ENCODE data around the gene SKOR1. TPM values are rescaled to one million over a fixed set of nuclear protein-coding genes. Genes with fewer than 3 reads are reported as not detected.

Gene SKOR1
- polyA plus RNA-seq, 1 experiment: 0.02 TPM

DNA sequence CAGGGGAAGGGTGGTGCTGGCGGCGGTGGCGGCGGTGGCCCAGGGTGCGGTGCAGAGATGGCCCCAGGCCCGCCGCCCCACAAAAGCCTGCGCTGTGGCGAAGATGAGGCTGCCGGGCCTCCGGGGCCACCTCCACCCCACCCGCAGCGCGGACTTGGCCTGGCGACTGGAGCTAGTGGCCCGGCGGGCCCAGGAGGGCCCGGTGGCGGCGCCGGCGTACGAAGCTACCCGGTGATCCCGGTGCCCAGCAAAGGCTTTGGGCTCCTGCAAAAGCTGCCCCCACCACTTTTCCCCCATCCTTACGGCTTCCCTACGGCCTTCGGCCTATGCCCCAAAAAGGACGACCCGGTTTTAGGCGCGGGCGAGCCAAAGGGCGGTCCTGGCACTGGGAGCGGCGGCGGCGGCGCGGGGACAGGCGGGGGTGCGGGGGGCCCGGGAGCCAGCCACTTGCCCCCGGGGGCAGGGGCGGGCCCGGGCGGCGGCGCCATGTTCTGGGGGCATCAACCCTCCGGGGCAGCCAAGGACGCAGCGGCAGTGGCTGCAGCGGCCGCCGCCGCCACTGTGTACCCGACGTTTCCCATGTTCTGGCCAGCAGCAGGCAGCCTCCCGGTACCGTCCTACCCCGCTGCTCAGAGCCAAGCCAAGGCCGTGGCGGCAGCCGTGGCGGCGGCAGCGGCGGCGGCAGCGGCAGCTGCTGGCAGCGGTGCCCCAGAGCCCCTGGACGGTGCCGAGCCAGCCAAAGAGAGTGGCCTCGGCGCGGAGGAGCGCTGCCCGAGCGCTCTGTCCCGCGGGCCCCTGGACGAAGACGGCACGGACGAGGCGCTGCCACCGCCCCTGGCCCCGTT, 1.6 kb downstream of the SKOR1 start:
- POLR2A ChIA-PET: no interaction called here
- DNase-seq (ENCODE audit: low read depth): no peak
- H3K27me3 ChIP-seq (ENCODE audit: control insufficient read depth, insufficient read depth, low read length): peaks cover 70% of the 10 kb centered on the region

GRCh38 chr15:67827562-67828277, 2.4 kb downstream of the SKOR1 start:
- TF ChIP-seq, protein P1, sequence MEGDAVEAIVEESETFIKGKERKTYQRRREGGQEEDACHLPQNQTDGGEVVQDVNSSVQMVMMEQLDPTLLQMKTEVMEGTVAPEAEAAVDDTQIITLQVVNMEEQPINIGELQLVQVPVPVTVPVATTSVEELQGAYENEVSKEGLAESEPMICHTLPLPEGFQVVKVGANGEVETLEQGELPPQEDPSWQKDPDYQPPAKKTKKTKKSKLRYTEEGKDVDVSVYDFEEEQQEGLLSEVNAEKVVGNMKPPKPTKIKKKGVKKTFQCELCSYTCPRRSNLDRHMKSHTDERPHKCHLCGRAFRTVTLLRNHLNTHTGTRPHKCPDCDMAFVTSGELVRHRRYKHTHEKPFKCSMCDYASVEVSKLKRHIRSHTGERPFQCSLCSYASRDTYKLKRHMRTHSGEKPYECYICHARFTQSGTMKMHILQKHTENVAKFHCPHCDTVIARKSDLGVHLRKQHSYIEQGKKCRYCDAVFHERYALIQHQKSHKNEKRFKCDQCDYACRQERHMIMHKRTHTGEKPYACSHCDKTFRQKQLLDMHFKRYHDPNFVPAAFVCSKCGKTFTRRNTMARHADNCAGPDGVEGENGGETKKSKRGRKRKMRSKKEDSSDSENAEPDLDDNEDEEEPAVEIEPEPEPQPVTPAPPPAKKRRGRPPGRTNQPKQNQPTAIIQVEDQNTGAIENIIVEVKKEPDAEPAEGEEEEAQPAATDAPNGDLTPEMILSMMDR (IDR thresholded peaks at IDR 0.05; ENCODE audit: insufficient read depth, low read depth, low read length): no peak
- POLR2A ChIA-PET: no interaction called here
- Histone ChIP-seq H3K27me3 (ENCODE audit: control insufficient read depth, insufficient read depth, low read length) (peaks cover 70% of the 10 kb centered on the region), H3K4me3 (ENCODE audit: low read depth, low read length) (no peak overlapping the region), H3K36me3 (ENCODE audit: control insufficient read depth, insufficient read depth, low read length) (no peaks in the 10 kb centered on the region)
- CTCF ChIA-PET: no interaction called here
- no peak for DNase-seq (ENCODE audit: low read depth)

More for the DNA sequence above, 1.6 kb downstream of the SKOR1 start:
- CTCF ChIA-PET: interaction anchor here (1.1 to 1.3 kb wide), 3 partner anchors 9 to 364 kb away, joined by 3 read pairs; no protein-coding TSS in a partner anchor
- Histone ChIP-seq H3K36me3 (ENCODE audit: control insufficient read depth, insufficient read depth, low read length) (no peaks in the 10 kb centered on the region), H3K4me3 (ENCODE audit: low read depth, low read length) (no peak overlapping the region)
- TF ChIP-seq, protein P1 (IDR thresholded peaks at IDR 0.05; ENCODE audit: insufficient read depth, low read depth, low read length): no peak

DNA sequence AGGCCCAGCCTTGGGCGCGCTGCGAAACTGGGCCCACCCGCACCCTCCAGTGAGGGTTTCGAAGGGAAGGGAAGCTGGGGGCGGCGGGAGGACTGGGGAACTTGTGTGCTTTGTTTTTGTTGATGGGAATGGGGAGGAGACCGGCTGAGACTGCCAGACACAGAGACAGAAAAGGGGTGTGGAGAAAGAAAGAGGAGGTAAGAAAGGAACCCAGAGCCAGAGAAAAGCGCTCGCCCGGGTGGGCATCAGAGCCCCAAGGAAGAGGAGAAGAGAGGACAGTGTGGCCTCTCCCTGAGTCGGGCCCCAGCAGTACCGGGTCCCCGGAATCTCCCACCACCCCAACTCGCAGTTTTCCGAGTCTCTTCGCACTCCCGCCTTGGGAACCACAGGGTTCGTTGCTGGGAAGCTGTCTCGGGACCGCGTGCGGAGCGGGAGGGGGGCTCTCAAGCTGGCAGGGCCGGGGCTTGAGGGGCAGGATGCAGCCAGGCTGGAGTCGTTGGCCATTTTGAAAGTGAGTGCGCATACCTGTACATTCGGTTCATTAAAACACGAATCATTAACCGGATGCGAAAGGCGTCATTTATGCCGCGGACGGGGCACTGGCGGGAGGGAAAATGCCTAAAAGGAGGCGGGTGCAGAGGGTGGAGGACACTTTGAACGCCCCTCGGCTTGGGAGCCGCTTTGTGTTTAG, 3.1 kb downstream of the SKOR1 start:
- TF ChIP-seq, protein P1 (IDR thresholded peaks at IDR 0.05; ENCODE audit: insufficient read depth, low read depth, low read length): no peak
- peaks cover 74% of the 10 kb centered on the region for H3K27me3 ChIP-seq (ENCODE audit: control insufficient read depth, insufficient read depth, low read length)
- no peak for DNase-seq (ENCODE audit: low read depth)
- H3K4me3 ChIP-seq (ENCODE audit: low read depth, low read length): no peak overlapping the region
- CTCF ChIA-PET: no interaction called here
- POLR2A ChIA-PET: no interaction called here
- no peaks in the 10 kb centered on the region for H3K36me3 ChIP-seq (ENCODE audit: control insufficient read depth, insufficient read depth, low read length)

- TF ChIP-seq, protein P1 (IDR thresholded peaks at IDR 0.05; ENCODE audit: insufficient read depth, low read depth, low read length): no peak
- peaks cover 74% of the 10 kb centered on the region for H3K27me3 ChIP-seq (ENCODE audit: control insufficient read depth, insufficient read depth, low read length)
Measured at GRCh38 chr15:67828969-67829646, 3.8 kb downstream of the SKOR1 start.

More at GRCh38 chr15:67828969-67829646, 3.8 kb downstream of the SKOR1 start:
- Histone ChIP-seq H3K4me3 (ENCODE audit: low read depth, low read length) (no peak overlapping the region), H3K36me3 (ENCODE audit: control insufficient read depth, insufficient read depth, low read length) (no peaks in the 10 kb centered on the region)
- CTCF ChIA-PET: interaction anchor here (0.7 to 0.8 kb wide), 2 partner anchors 328 to 372 kb away, joined by 3 to 4 read pairs; no protein-coding TSS in a partner anchor
- POLR2A ChIA-PET: no interaction called here
- no peak for DNase-seq (ENCODE audit: low read depth)

Data from BJ (cell line).